Upper lobe of right lung (tissue), 1 donor: ENCODE results near the gene MDM2. TPM values are rescaled to one million over a fixed set of nuclear protein-coding genes. Genes with fewer than 3 reads are reported as not detected.
A peak's percentile ranks its signal among the peaks of the same experiment; 100 is the strongest.

Experiments used
- ATAC-seq: fragments of 200-7000 bp; cut with Tn5 transposase; one replicate; pipeline ENCODE4 v1.9.1; 2020; ENCODE audit warnings: mild to moderate bottlenecking, moderate library complexity
- DNase-seq: peaks from one replicate; pipeline ENCODE4 v3.0.0-alpha.2; 2020
- H3K27ac ChIP-seq: fragments of 200-600 bp; one replicate; pipeline ENCODE4 v1.8.0; 2022
- H3K27me3 ChIP-seq: fragments of 200-600 bp; one replicate; pipeline ENCODE4 v1.8.0; 2022; ENCODE audit warnings: mild to moderate bottlenecking
- H3K36me3 ChIP-seq: fragments of 200-600 bp; one replicate; pipeline ENCODE4 v1.8.0; 2022
- H3K4me1 ChIP-seq: fragments of 200-600 bp; one replicate; pipeline ENCODE4 v1.8.0; 2022
- H3K4me3 ChIP-seq: fragments of 200-600 bp; one replicate; pipeline ENCODE4 v1.8.0; 2022; ENCODE audit warnings: mild to moderate bottlenecking
- H3K9me3 ChIP-seq: fragments of 200-600 bp; one replicate; pipeline ENCODE4 v1.8.0; 2022
- CTCF ChIP-seq: fragments of 200-600 bp; IDR thresholded peaks from one replicate; pipeline ENCODE4 v1.8.0; 2022; ENCODE audit warnings: antibody characterized with exemption
- intact Hi-C: fragments of 100-400 bp; cut with DNase I; formaldehyde crosslinking; loops from one replicate; pipeline ENCODE4 v1.11.0; 2022
- total RNA-seq: library from RNA; stranded (reverse); fragmentation: NEBNext Ultra II Directional; extraction: Animal tissue kit (Norgen Biotek cat#: 25700); gene quantifications from one replicate; pipeline ENCODE4 v1.2.1, GENCODE V29; 2021
- donor health status: DM: no; HTN: yes; CAD: no; lungs with severe emphysema.

The MDM2 gene
- total RNA-seq, 1 donor from 2014 or later: 198 TPM

- no peak overlapping the region for H3K27ac ChIP-seq
- TF ChIP-seq CTCF: no peak
- DNase-seq (no peak), ATAC-seq (no peak)
- no peak overlapping the region for H3K4me3 ChIP-seq
- no peaks in the 10 kb centered on the region for H3K27me3 ChIP-seq
- H3K36me3 ChIP-seq: peaks cover 54% of the 10 kb centered on the region
- H3K4me1 ChIP-seq: no peaks in the 10 kb centered on the region
- intact Hi-C loops: no loop called here
- no peaks in the 10 kb centered on the region for H3K9me3 ChIP-seq
These were observed 35.0 kb downstream of the MDM2 start for GRCh38 chr12:68842784-68843567.

GRCh38 chr12:68844318-68844745, 36.4 kb downstream of the MDM2 start:
- H3K9me3 ChIP-seq: no peaks in the 10 kb centered on the region
- H3K4me3 ChIP-seq: no peak overlapping the region
- H3K36me3 ChIP-seq: peaks cover 41% of the 10 kb centered on the region
- ATAC-seq (peak; percentile 84), DNase-seq (no peak)
- H3K27ac ChIP-seq: no peak overlapping the region
- no peak for TF ChIP-seq CTCF
- intact Hi-C loops: no loop called here
- no peaks in the 10 kb centered on the region for H3K4me1 ChIP-seq
- H3K27me3 ChIP-seq: no peaks in the 10 kb centered on the region

- H3K4me1 ChIP-seq: no peaks in the 10 kb centered on the region
- no peaks in the 10 kb centered on the region for H3K9me3 ChIP-seq
- ATAC-seq (peak; percentile 84), DNase-seq (no peak)
- intact Hi-C loops: no loop called here
- no peak overlapping the region for H3K4me3 ChIP-seq
- TF ChIP-seq CTCF: no peak
- H3K27me3 ChIP-seq: no peaks in the 10 kb centered on the region
- H3K27ac ChIP-seq: no peak overlapping the region
- peaks cover 34% of the 10 kb centered on the region for H3K36me3 ChIP-seq
These were observed 37.1 kb downstream of the MDM2 start for GRCh38 chr12:68844788-68845695.

- H3K27me3 ChIP-seq: no peaks in the 10 kb centered on the region
- no peaks in the 10 kb centered on the region for H3K9me3 ChIP-seq
- intact Hi-C loops: no loop called here
- TF ChIP-seq CTCF: no peak
- H3K36me3 ChIP-seq: peaks cover 16% of the 10 kb centered on the region
- ATAC-seq (no peak), DNase-seq (no peak)
- H3K4me3 ChIP-seq: no peak overlapping the region
- H3K4me1 ChIP-seq: no peaks in the 10 kb centered on the region
- H3K27ac ChIP-seq: no peak overlapping the region
These were observed 38.8 kb downstream of the MDM2 start for GRCh38 chr12:68846811-68847210.

GRCh38 chr12:68850390-68850789, 42.4 kb downstream of the MDM2 start:
- Histone ChIP-seq H3K36me3 (no peaks in the 10 kb centered on the region), H3K9me3 (no peaks in the 10 kb centered on the region), H3K4me1 (no peaks in the 10 kb centered on the region), H3K27me3 (no peaks in the 10 kb centered on the region), H3K27ac (no peak overlapping the region), H3K4me3 (no peak overlapping the region)
- no peak for TF ChIP-seq CTCF
- intact Hi-C loops: no loop called here
- DNase-seq: no peak
- ATAC-seq: no peak
